ENCODE measurements around the gene EEF1AKMT2.

DNA sequence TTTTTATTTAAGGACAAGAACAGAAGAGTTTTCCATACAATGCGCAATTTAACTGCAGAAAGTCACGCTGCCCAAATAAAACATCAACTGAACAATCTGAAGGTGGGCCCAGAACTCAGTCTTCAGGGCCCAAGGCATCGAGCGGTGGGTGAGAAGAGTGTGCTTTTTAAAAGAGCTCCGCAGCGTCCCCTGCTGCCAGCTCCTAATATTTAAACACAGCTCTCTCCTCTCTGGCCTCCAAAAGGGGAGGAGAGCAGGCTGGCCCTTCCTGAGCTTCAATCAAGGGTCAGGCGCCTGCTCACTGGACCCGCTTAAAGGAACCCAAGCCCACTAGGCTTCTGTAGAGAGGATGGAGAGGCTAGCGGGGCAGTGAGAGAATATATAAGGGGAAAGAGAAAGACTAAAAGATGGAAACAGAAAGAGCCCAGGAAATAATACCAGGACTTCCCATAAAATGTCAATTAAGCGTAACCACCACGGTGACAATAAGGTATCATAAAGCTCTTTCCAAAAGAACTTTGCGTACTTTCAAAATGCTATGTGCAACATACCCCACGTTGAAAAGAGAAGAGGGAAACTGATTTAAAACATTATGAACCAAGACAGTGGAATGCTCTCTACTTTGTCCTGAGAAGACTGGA is 50.3 kb downstream of the EEF1AKMT2 start:
- no peak for TF ChIP-seq USF2 (IDR thresholded peaks at IDR 0.05)
- TF ChIP-seq, protein P1, sequence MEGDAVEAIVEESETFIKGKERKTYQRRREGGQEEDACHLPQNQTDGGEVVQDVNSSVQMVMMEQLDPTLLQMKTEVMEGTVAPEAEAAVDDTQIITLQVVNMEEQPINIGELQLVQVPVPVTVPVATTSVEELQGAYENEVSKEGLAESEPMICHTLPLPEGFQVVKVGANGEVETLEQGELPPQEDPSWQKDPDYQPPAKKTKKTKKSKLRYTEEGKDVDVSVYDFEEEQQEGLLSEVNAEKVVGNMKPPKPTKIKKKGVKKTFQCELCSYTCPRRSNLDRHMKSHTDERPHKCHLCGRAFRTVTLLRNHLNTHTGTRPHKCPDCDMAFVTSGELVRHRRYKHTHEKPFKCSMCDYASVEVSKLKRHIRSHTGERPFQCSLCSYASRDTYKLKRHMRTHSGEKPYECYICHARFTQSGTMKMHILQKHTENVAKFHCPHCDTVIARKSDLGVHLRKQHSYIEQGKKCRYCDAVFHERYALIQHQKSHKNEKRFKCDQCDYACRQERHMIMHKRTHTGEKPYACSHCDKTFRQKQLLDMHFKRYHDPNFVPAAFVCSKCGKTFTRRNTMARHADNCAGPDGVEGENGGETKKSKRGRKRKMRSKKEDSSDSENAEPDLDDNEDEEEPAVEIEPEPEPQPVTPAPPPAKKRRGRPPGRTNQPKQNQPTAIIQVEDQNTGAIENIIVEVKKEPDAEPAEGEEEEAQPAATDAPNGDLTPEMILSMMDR (IDR thresholded peaks at IDR 0.05) = peak; percentile 78
- TF ChIP-seq RARB (CRISPR knock-in tag; IDR thresholded peaks at IDR 0.05) = no peak
